Activated T-cell treated with anti-CD3 and anti-CD28 coated beads for 48 hours (primary cell): ENCODE measurements around the gene CAMK2N1.

Experiments
- DNase-seq: peaks from one replicate; pipeline ENCODE4 v3.0.0-alpha.2; 2020; ENCODE audit warnings: low read depth

CAMK2N1 gene

GRCh38 chr1:20443703-20444586 is 42.1 kb downstream of the CAMK2N1 start:
- DNase-seq = no peak

DNA sequence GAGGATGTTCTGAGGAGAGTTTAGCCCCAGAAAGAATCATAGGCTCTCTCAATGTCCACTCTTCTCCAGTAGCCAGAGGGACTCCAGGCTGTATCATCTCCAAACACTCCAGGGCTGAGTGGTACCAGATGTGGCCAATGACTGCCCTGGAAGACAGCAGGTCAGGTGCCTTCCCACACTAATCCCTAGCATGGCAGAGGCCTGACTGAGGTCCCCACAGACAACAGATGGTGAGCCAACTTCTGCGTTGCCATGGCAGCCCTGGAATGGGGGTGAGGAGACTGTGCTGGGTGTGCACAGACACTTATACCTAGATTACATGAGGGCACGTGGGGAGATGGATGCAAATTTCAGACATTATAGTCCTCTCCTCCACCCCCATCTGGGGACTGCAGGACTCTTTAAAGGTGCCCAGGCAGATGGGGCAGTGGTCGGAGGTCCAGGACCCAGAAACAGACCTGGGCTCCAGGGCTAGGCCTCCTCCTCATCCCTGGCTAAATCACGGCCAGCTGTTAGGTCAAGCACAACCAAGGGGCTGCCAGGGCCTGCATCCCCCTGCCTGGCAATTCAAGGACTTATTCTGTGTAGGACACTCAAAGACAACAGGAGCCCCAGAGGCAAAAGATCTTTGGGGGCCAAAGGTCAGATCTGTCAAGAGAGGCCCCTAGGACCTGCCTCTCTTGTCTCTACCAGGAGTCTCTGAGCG is 42.9 kb downstream of the CAMK2N1 start:
- no peak for DNase-seq

GRCh38 chr1:20440785-20441200 is 45.2 kb downstream of the CAMK2N1 start:
- DNase-seq = peak; percentile 40

GRCh38 chr1:20439282-20439681 is 46.7 kb downstream of the CAMK2N1 start:
- DNase-seq = no peak

DNA sequence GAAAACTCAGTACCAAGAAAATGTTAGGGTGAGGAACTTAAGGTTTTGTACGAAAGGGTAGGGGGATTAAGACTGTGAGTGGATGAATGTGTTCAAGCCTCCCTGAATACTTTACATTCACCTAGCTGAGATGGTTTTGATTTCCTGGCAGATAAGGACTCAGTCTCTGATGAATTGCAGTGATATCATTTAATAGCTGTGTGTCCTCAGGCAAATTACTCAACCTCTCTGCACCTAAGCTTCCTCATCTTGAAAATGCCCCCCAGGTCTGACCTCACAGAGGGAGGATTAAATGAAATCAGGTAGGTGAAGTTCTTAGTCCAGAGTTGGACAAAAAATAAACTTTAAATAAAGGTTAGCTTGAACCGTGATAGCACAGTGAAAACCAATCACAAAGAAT is 48.4 kb downstream of the CAMK2N1 start:
- no peak for DNase-seq

DNA sequence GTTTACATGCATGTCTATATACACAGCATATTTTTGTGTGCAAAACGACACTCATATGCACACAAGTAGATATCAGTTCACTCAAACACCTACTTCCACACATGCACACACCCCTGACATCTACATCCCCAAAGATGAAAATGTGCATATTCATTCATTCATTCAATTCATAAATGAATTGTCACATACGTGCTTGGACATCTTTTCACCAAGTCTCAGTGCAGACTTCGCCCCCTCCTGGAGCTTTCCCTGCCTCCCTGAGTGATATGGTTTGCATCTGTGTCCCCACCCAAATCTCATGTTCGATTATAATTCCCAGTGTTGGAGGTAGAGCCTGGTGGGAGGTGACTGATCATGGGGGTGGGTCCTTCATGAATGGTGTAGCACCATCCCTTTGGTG is 53.1 kb downstream of the CAMK2N1 start:
- DNase-seq = no peak
